Trophoblast cell (in vitro differentiated cells and primary cell): Measurements from ENCODE around the gene PTBP3.
A peak's percentile ranks its signal among the peaks of the same experiment; 100 is the strongest.
"Not testable (repeated sequence)": the region's sequence is repeated elsewhere in the genome, so short reads cannot be mapped to it uniquely, and the experiment has no call there.

Source experiments
- DNase-seq, 2 donors: peaks; one replicate each; pipeline ENCODE4 v3.0.0-alpha.2; 2016
- H2AFZ ChIP-seq: 2 replicates; pipeline ENCODE4 v1.6.1; 2013; ENCODE audit warnings: low read length, moderate library complexity, mild to moderate bottlenecking; ENCODE audit not compliant: insufficient read depth, poor library complexity
- H2AK5ac ChIP-seq: 2 replicates; pipeline ENCODE4 v1.6.1; 2013; ENCODE audit warnings: mild to moderate bottlenecking, low read length
- H2BK120ac ChIP-seq: 2 replicates; pipeline ENCODE4 v1.6.1; 2013; ENCODE audit warnings: low read length, mild to moderate bottlenecking, moderate library complexity; ENCODE audit not compliant: insufficient read depth, poor library complexity
- H2BK12ac ChIP-seq: 2 replicates; pipeline ENCODE4 v1.6.1; 2013; ENCODE audit warnings: mild to moderate bottlenecking, low read length, moderate library complexity
- H2BK5ac ChIP-seq: 2 replicates; pipeline ENCODE4 v1.6.1; 2013; ENCODE audit warnings: low read length, low read depth, moderate library complexity, mild to moderate bottlenecking; ENCODE audit not compliant: poor library complexity
- H3K14ac ChIP-seq: 2 replicates; pipeline ENCODE4 v1.6.1; 2013; ENCODE audit warnings: mild to moderate bottlenecking, low read length
- H3K18ac ChIP-seq: 2 replicates; pipeline ENCODE4 v1.6.1; 2013; ENCODE audit warnings: mild to moderate bottlenecking, low read length
- H3K23ac ChIP-seq: 2 replicates; pipeline ENCODE4 v1.6.1; 2013; ENCODE audit warnings: low read length
- H3K27ac ChIP-seq: 2 replicates; pipeline ENCODE4 v1.5.1; 2013; ENCODE audit warnings: low read depth, mild to moderate bottlenecking, inconsistent platforms, low read length, moderate library complexity
- H3K27me3 ChIP-seq: 2 replicates; pipeline ENCODE4 v1.6.1; 2013; ENCODE audit warnings: inconsistent platforms, mild to moderate bottlenecking, low read length, moderate library complexity; ENCODE audit not compliant: insufficient read depth
- H3K36me3 ChIP-seq, 2 experiments: 1 replicate in 1 of 2; 2 replicates in 1 of 2; pipeline ENCODE4 v1.6.1; 2013; ENCODE audit warnings: low read length in 2 of 2, mild to moderate bottlenecking in 2 of 2, moderate library complexity in 1 of 2; ENCODE audit not compliant: insufficient read depth in 2 of 2, control insufficient read depth in 1 of 2
- H3K4ac ChIP-seq: 2 replicates; pipeline ENCODE4 v1.6.1; 2013; ENCODE audit warnings: low read depth, mild to moderate bottlenecking, low read length, moderate library complexity
- H3K4me1 ChIP-seq, 2 experiments: 1 replicate in 1 of 2; 2 replicates in 1 of 2; pipeline ENCODE4 v1.6.1; 2013; ENCODE audit warnings: low read length in 2 of 2, mild to moderate bottlenecking in 2 of 2, moderate library complexity in 1 of 2; ENCODE audit not compliant: insufficient read depth in 2 of 2, control insufficient read depth in 1 of 2
- H3K4me2 ChIP-seq: 2 replicates; pipeline ENCODE4 v1.6.1; 2013; ENCODE audit warnings: inconsistent platforms, mild to moderate bottlenecking, low read length, moderate library complexity
- H3K4me3 ChIP-seq: 2 replicates; pipeline ENCODE4 v1.5.1; 2013; ENCODE audit warnings: mild to moderate bottlenecking, low read depth, low read length, inconsistent platforms
- H3K79me1 ChIP-seq: one replicate; pipeline ENCODE4 v1.6.1; 2013; ENCODE audit warnings: low read length
- H3K79me2 ChIP-seq: 2 replicates; pipeline ENCODE4 v1.6.1; 2013; ENCODE audit warnings: low read length, mild to moderate bottlenecking; ENCODE audit not compliant: control insufficient read depth, insufficient read depth, poor library complexity
- H3K9ac ChIP-seq: 2 replicates; pipeline ENCODE4 v1.6.1; 2013; ENCODE audit warnings: mild to moderate bottlenecking, low read length
- H3K9me3 ChIP-seq: 2 replicates; pipeline ENCODE4 v1.6.1; 2013; ENCODE audit warnings: low read depth, mild to moderate bottlenecking, control low read depth, inconsistent platforms, low read length; ENCODE audit not compliant: insufficient read depth
- H4K12ac ChIP-seq: 2 replicates; pipeline ENCODE4 v1.6.1; 2013; ENCODE audit warnings: low read depth, mild to moderate bottlenecking, low read length, moderate library complexity
- H4K8ac ChIP-seq: 2 replicates; pipeline ENCODE4 v1.6.1; 2013; ENCODE audit warnings: low read depth, mild to moderate bottlenecking, low read length, moderate library complexity
- H4K91ac ChIP-seq: one replicate; pipeline ENCODE4 v1.6.1; 2013; ENCODE audit warnings: low read depth, mild to moderate bottlenecking, low read length, moderate library complexity
- WGBS: extraction: QIAGEN DNeasy Blood & Tissue Kit; methylation state at CpG from one replicate; pipeline ENCODE4 v1.1.7; 2013; ENCODE audit warnings: missing lambda C conversion rate; ENCODE audit not compliant: insufficient read length, insufficient coverage; ENCODE audit errors: extremely low coverage; 5-methylcytosine and 5-hydroxymethylcytosine counted together

PTBP3 gene

GRCh38 chr9:112268413-112268812 lies 65.0 kb downstream of the PTBP3 start:
- Histone ChIP-seq H3K18ac (no peak overlapping the region), H3K4me1 (peaks cover 3 to 6% of the 10 kb centered on the region in 2 experiments)

GRCh38 chr9:112267086-112267485 lies 66.3 kb downstream of the PTBP3 start:
- not testable (repeated sequence) for H3K18ac ChIP-seq, H4K8ac ChIP-seq, H3K4me3 ChIP-seq, H3K79me1 ChIP-seq, H3K23ac ChIP-seq, H3K27me3 ChIP-seq, H2BK120ac ChIP-seq, H2BK5ac ChIP-seq, H2AFZ ChIP-seq, H3K36me3 ChIP-seq, H3K4ac ChIP-seq, H2BK12ac ChIP-seq, H2AK5ac ChIP-seq, H4K12ac ChIP-seq, H3K9me3 ChIP-seq, H3K9ac ChIP-seq, H3K4me2 ChIP-seq, H4K91ac ChIP-seq, H3K79me2 ChIP-seq, H3K4me1 ChIP-seq, H3K14ac ChIP-seq, H3K27ac ChIP-seq
- peak; percentile 50 to 58 for DNase-seq
- WGBS: no CpG with 5 or more reads among the region's 16 CpGs

More at GRCh38 chr9:112268413-112268812, 65.0 kb downstream of the PTBP3 start:
- no peak overlapping the region for H2AFZ ChIP-seq
- no peak overlapping the region for H3K23ac ChIP-seq
- H3K9ac ChIP-seq: no peak overlapping the region
- H3K79me2 ChIP-seq: no peaks in the 10 kb centered on the region
- no peaks in the 10 kb centered on the region for H3K79me1 ChIP-seq
- no CpG with 5 or more reads among the region's 5 CpGs for WGBS
- H4K8ac ChIP-seq: no peak overlapping the region
- H2AK5ac ChIP-seq: no peak overlapping the region
- no peak overlapping the region for H3K4me2 ChIP-seq
- no peak overlapping the region for H3K4me3 ChIP-seq
- H2BK12ac ChIP-seq: no peak overlapping the region
- no peak overlapping the region for H4K12ac ChIP-seq
- no peak overlapping the region for H4K91ac ChIP-seq
- no peak overlapping the region for H2BK120ac ChIP-seq
- no peak overlapping the region for H3K14ac ChIP-seq
- DNase-seq: no peak
- no peak overlapping the region for H2BK5ac ChIP-seq
- H3K27me3 ChIP-seq: no peaks in the 10 kb centered on the region
- no peak overlapping the region for H3K4ac ChIP-seq
- no peaks in the 10 kb centered on the region for H3K9me3 ChIP-seq
- peaks cover 3 to 6% of the 10 kb centered on the region in 2 experiments for H3K36me3 ChIP-seq
- no peak overlapping the region for H3K27ac ChIP-seq

- Histone ChIP-seq H3K27ac (no peak overlapping the region), H4K8ac (no peak overlapping the region), H3K4ac (peak overlapping the region; percentile 69), H2AFZ (no peak overlapping the region), H4K12ac (no peak overlapping the region), H3K9me3 (no peaks in the 10 kb centered on the region), H3K18ac (no peak overlapping the region), H3K4me1 (peaks cover 3 to 6% of the 10 kb centered on the region in 2 experiments), H2BK12ac (no peak overlapping the region), H3K9ac (no peak overlapping the region), H4K91ac (no peak overlapping the region), H3K27me3 (no peaks in the 10 kb centered on the region), H3K79me2 (no peaks in the 10 kb centered on the region), H2AK5ac (no peak overlapping the region), H3K4me2 (no peak overlapping the region), H2BK5ac (no peak overlapping the region), H3K4me3 (no peak overlapping the region), H3K79me1 (no peaks in the 10 kb centered on the region), H3K36me3 (peaks cover 0 to 1% of the 10 kb centered on the region in 2 experiments), H3K23ac (no peak overlapping the region), H2BK120ac (no peak overlapping the region), H3K14ac (no peak overlapping the region)
- WGBS: no CpG with 5 or more reads among the region's 9 CpGs
- DNase-seq: peak; percentile 82 to 98
Measured at GRCh38 chr9:112265391-112265790, 68.0 kb downstream of the PTBP3 start.

GRCh38 chr9:112262577-112262976 lies 70.8 kb downstream of the PTBP3 start:
- Histone ChIP-seq H3K9me3 (no peaks in the 10 kb centered on the region), H4K8ac (peak overlapping the region; percentile 5)

More at GRCh38 chr9:112262577-112262976, 70.8 kb downstream of the PTBP3 start:
- Histone ChIP-seq H3K79me2 (no peaks in the 10 kb centered on the region), H3K4ac (no peak overlapping the region), H3K4me2 (no peak overlapping the region), H3K27me3 (no peaks in the 10 kb centered on the region), H2BK5ac (no peak overlapping the region), H2BK12ac (no peak overlapping the region), H2BK120ac (no peak overlapping the region), H4K91ac (no peak overlapping the region), H2AK5ac (no peak overlapping the region), H3K14ac (no peak overlapping the region), H2AFZ (no peak overlapping the region), H3K9ac (no peak overlapping the region), H3K36me3 (peaks cover 0 to 1% of the 10 kb centered on the region in 2 experiments), H3K79me1 (no peaks in the 10 kb centered on the region), H4K12ac (no peak overlapping the region), H3K18ac (no peak overlapping the region), H3K27ac (no peak overlapping the region), H3K4me1 (peaks cover 3 to 6% of the 10 kb centered on the region in 2 experiments), H3K4me3 (no peak overlapping the region), H3K23ac (no peak overlapping the region)
- WGBS: no CpG with 5 or more reads among the region's 3 CpGs
- DNase-seq: no peak
